Measurements from ENCODE around the gene VEGFA.

Gene VEGFA

DNA sequence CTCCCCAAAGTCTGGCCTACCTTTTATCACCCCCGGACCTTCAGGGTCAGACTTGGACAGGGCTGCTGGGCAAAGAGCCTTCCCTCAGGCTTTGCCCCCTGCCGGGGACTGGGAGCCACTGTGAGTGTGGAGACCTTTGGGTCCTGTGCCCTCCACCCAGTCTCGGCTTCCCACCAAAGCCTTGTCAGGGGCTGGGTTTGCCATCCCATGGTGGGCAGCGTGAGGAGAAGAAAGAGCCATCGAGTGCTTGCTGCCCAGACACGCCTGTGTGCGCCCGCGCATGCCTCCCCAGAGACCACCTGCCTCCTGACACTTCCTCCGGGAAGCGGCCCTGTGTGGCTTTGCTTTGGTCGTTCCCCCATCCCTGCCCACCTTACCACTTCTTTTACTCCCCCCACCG, 10.3 kb downstream of the VEGFA start:
- no peaks in the 10 kb centered on the region for H3K9me3 ChIP-seq (ENCODE audit: insufficient read depth, low read depth, low read length)
- H3K27ac ChIP-seq (ENCODE audit: low read depth, low read length): no peak overlapping the region
- H3K23ac ChIP-seq (ENCODE audit: low read length): no peak overlapping the region
- no peak overlapping the region for H3K9ac ChIP-seq (ENCODE audit: low read length)
- H2BK120ac ChIP-seq (ENCODE audit: insufficient read depth, low read length, poor library complexity): no peak overlapping the region
- no CpG with 5 or more reads among the region's 13 CpGs for WGBS (ENCODE audit: extremely low coverage, insufficient coverage, insufficient read length)
- no peak overlapping the region for H3K14ac ChIP-seq (ENCODE audit: low read length)
- no peak overlapping the region for H3K18ac ChIP-seq (ENCODE audit: low read length)
- no peaks in the 10 kb centered on the region for H3K27me3 ChIP-seq (ENCODE audit: insufficient read depth, low read length)
- DNase-seq: no peak
- no peak overlapping the region for H4K12ac ChIP-seq (ENCODE audit: low read depth, low read length)
- no peak overlapping the region for H2BK12ac ChIP-seq (ENCODE audit: low read length)
- no peak overlapping the region for H4K91ac ChIP-seq (ENCODE audit: low read depth, low read length)
- no peak overlapping the region for H3K4me3 ChIP-seq (ENCODE audit: low read depth, low read length)
- no peaks in the 10 kb centered on the region for H3K79me2 ChIP-seq (ENCODE audit: control insufficient read depth, insufficient read depth, low read length, poor library complexity)
- no peak overlapping the region for H4K8ac ChIP-seq (ENCODE audit: low read depth, low read length)
- no peak overlapping the region for H3K4ac ChIP-seq (ENCODE audit: low read depth, low read length)
- no peak overlapping the region for H2BK5ac ChIP-seq (ENCODE audit: low read depth, low read length, poor library complexity)
- no peaks in the 10 kb centered on the region for H3K79me1 ChIP-seq (ENCODE audit: low read length)
- peaks cover 0 to under 1% of the 10 kb centered on the region in 2 experiments for H3K4me1 ChIP-seq (ENCODE audit: control insufficient read depth in 1 of 2, insufficient read depth in 2 of 2, low read length in 2 of 2)
- no peak overlapping the region for H2AFZ ChIP-seq (ENCODE audit: insufficient read depth, low read length, poor library complexity)
- H2AK5ac ChIP-seq (ENCODE audit: low read length): no peak overlapping the region
- no peak overlapping the region for H3K4me2 ChIP-seq (ENCODE audit: low read length)
- peaks cover 65% of the 10 kb centered on the region in 2 experiments for H3K36me3 ChIP-seq (ENCODE audit: control insufficient read depth in 1 of 2, insufficient read depth in 2 of 2, low read length in 2 of 2)

- Histone ChIP-seq H2AFZ (ENCODE audit: insufficient read depth, low read length, poor library complexity) (no peak overlapping the region), H3K4me1 (ENCODE audit: control insufficient read depth in 1 of 2, insufficient read depth in 2 of 2, low read length in 2 of 2) (no peaks in the 10 kb centered on the region), H3K9ac (ENCODE audit: low read length) (no peak overlapping the region), H3K9me3 (ENCODE audit: insufficient read depth, low read depth, low read length) (no peaks in the 10 kb centered on the region), H3K79me2 (ENCODE audit: control insufficient read depth, insufficient read depth, low read length, poor library complexity) (no peaks in the 10 kb centered on the region), H4K91ac (ENCODE audit: low read depth, low read length) (no peak overlapping the region), H3K23ac (ENCODE audit: low read length) (no peak overlapping the region), H3K4me2 (ENCODE audit: low read length) (no peak overlapping the region), H3K36me3 (ENCODE audit: control insufficient read depth in 1 of 2, insufficient read depth in 2 of 2, low read length in 2 of 2) (peaks cover 68% of the 10 kb centered on the region in 2 experiments), H3K79me1 (ENCODE audit: low read length) (no peaks in the 10 kb centered on the region), H4K8ac (ENCODE audit: low read depth, low read length) (no peak overlapping the region), H3K27ac (ENCODE audit: low read depth, low read length) (no peak overlapping the region), H3K18ac (ENCODE audit: low read length) (peak overlapping the region; percentile 30), H4K12ac (ENCODE audit: low read depth, low read length) (no peak overlapping the region), H2BK120ac (ENCODE audit: insufficient read depth, low read length, poor library complexity) (no peak overlapping the region), H3K27me3 (ENCODE audit: insufficient read depth, low read length) (no peaks in the 10 kb centered on the region), H3K14ac (ENCODE audit: low read length) (no peak overlapping the region), H2BK12ac (ENCODE audit: low read length) (no peak overlapping the region), H2BK5ac (ENCODE audit: low read depth, low read length, poor library complexity) (no peak overlapping the region), H2AK5ac (ENCODE audit: low read length) (no peak overlapping the region), H3K4ac (ENCODE audit: low read depth, low read length) (no peak overlapping the region), H3K4me3 (ENCODE audit: low read depth, low read length) (no peak overlapping the region)
- DNase-seq: no peak
- WGBS (ENCODE audit: extremely low coverage, insufficient coverage, insufficient read length): no CpG with 5 or more reads among the region's 24 CpGs
Observed at GRCh38 chr6:43780941-43781928, 11.2 kb downstream of the VEGFA start.

GRCh38 chr6:43781941-43782704, 12.1 kb downstream of the VEGFA start:
- Histone ChIP-seq H3K4ac (ENCODE audit: low read depth, low read length) (no peak overlapping the region), H3K23ac (ENCODE audit: low read length) (no peak overlapping the region), H3K18ac (ENCODE audit: low read length) (no peak overlapping the region), H4K12ac (ENCODE audit: low read depth, low read length) (no peak overlapping the region), H3K4me1 (ENCODE audit: control insufficient read depth in 1 of 2, insufficient read depth in 2 of 2, low read length in 2 of 2) (no peaks in the 10 kb centered on the region), H3K79me2 (ENCODE audit: control insufficient read depth, insufficient read depth, low read length, poor library complexity) (no peaks in the 10 kb centered on the region), H2AFZ (ENCODE audit: insufficient read depth, low read length, poor library complexity) (no peak overlapping the region), H3K79me1 (ENCODE audit: low read length) (no peaks in the 10 kb centered on the region), H4K8ac (ENCODE audit: low read depth, low read length) (no peak overlapping the region), H3K27me3 (ENCODE audit: insufficient read depth, low read length) (no peaks in the 10 kb centered on the region), H2AK5ac (ENCODE audit: low read length) (no peak overlapping the region), H3K4me3 (ENCODE audit: low read depth, low read length) (no peak overlapping the region), H3K14ac (ENCODE audit: low read length) (no peak overlapping the region), H3K36me3 (ENCODE audit: control insufficient read depth in 1 of 2, insufficient read depth in 2 of 2, low read length in 2 of 2) (peaks cover 64 to 68% of the 10 kb centered on the region in 2 experiments), H3K27ac (ENCODE audit: low read depth, low read length) (no peak overlapping the region), H2BK12ac (ENCODE audit: low read length) (no peak overlapping the region), H4K91ac (ENCODE audit: low read depth, low read length) (no peak overlapping the region), H3K4me2 (ENCODE audit: low read length) (no peak overlapping the region), H2BK5ac (ENCODE audit: low read depth, low read length, poor library complexity) (no peak overlapping the region), H3K9ac (ENCODE audit: low read length) (no peak overlapping the region), H3K9me3 (ENCODE audit: insufficient read depth, low read depth, low read length) (no peaks in the 10 kb centered on the region), H2BK120ac (ENCODE audit: insufficient read depth, low read length, poor library complexity) (no peak overlapping the region)
- WGBS (ENCODE audit: extremely low coverage, insufficient coverage, insufficient read length): no CpG with 5 or more reads among the region's 20 CpGs
- DNase-seq: no peak

DNA sequence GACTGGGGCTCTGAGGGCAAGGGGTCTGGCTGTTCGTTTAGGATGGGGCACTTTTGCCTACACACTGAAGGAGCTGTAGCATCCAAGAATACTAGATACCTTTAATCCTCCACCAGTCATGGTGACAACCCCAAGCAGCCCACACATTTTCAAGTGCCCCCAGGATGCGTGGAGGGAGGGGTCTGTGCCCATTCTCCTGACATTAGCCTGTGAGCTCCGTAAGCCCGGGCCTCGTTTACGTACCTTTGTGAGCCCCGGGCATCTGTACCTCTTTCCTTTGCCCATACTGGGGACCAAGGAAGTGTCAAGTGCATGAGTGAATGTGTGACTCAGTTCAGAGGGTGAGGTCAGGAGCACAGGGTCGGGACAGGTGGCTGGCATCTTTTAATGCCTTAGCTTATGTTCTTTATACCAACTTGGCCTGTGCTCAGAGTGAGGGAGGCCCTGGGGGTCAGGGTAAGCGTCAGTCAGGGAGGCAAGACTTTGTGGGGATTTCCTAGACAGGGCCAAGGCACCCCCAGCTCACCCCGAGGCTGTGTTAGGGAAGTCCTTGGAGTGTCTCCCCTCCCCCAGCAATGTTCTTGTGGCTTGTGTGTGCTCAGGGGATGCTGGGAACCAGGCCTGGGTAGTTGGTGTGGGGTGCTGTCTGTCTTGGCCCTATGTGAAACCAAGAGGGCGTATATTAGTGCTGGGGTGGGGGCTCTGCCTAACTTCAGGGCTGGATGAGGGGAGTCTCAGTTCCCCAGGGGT, 12.9 kb downstream of the VEGFA start:
- Histone ChIP-seq H3K36me3 (ENCODE audit: control insufficient read depth in 1 of 2, insufficient read depth in 2 of 2, low read length in 2 of 2) (peaks cover 57 to 62% of the 10 kb centered on the region in 2 experiments), H3K27ac (ENCODE audit: low read depth, low read length) (no peak overlapping the region), H3K23ac (ENCODE audit: low read length) (no peak overlapping the region), H4K12ac (ENCODE audit: low read depth, low read length) (no peak overlapping the region), H3K4me1 (ENCODE audit: control insufficient read depth in 1 of 2, insufficient read depth in 2 of 2, low read length in 2 of 2) (no peaks in the 10 kb centered on the region), H3K27me3 (ENCODE audit: insufficient read depth, low read length) (no peaks in the 10 kb centered on the region), H3K9ac (ENCODE audit: low read length) (no peak overlapping the region), H2AFZ (ENCODE audit: insufficient read depth, low read length, poor library complexity) (no peak overlapping the region), H2AK5ac (ENCODE audit: low read length) (no peak overlapping the region), H4K91ac (ENCODE audit: low read depth, low read length) (no peak overlapping the region), H3K14ac (ENCODE audit: low read length) (no peak overlapping the region), H3K9me3 (ENCODE audit: insufficient read depth, low read depth, low read length) (no peaks in the 10 kb centered on the region), H3K4ac (ENCODE audit: low read depth, low read length) (no peak overlapping the region), H3K18ac (ENCODE audit: low read length) (no peak overlapping the region), H4K8ac (ENCODE audit: low read depth, low read length) (no peak overlapping the region), H3K79me2 (ENCODE audit: control insufficient read depth, insufficient read depth, low read length, poor library complexity) (no peaks in the 10 kb centered on the region), H2BK12ac (ENCODE audit: low read length) (no peak overlapping the region), H3K4me2 (ENCODE audit: low read length) (no peak overlapping the region), H3K79me1 (ENCODE audit: low read length) (no peaks in the 10 kb centered on the region), H2BK5ac (ENCODE audit: low read depth, low read length, poor library complexity) (no peak overlapping the region), H2BK120ac (ENCODE audit: insufficient read depth, low read length, poor library complexity) (no peak overlapping the region), H3K4me3 (ENCODE audit: low read depth, low read length) (no peak overlapping the region)
- no peak for DNase-seq
- no CpG with 5 or more reads among the region's 11 CpGs for whole genome bisulfite sequencing (ENCODE audit: extremely low coverage, insufficient coverage, insufficient read length)

Measured in trophoblast cell (in vitro differentiated cells and primary cell).